ENCODE data around the gene CYTH3.

DNA sequence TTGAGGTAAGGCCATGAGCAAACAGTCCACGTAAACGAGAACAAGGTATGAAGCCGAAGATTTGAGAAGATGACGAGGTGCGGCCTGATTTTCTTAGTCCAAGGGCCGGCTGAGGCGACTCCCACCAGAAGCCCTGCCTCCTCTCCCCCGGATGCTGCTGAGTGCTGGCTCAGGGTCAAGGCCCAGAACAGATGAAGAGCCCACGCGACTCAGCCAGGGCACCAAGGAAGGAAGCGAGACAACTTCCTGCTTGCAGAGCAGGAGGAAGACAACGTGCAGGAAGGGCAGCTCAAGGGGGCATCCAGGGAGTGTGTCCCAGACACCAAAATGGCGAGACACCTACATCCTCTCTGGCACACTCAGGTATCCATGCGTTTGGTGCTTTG is 99.5 kb downstream of the CYTH3 start:
- TF ChIP-seq, protein P1, sequence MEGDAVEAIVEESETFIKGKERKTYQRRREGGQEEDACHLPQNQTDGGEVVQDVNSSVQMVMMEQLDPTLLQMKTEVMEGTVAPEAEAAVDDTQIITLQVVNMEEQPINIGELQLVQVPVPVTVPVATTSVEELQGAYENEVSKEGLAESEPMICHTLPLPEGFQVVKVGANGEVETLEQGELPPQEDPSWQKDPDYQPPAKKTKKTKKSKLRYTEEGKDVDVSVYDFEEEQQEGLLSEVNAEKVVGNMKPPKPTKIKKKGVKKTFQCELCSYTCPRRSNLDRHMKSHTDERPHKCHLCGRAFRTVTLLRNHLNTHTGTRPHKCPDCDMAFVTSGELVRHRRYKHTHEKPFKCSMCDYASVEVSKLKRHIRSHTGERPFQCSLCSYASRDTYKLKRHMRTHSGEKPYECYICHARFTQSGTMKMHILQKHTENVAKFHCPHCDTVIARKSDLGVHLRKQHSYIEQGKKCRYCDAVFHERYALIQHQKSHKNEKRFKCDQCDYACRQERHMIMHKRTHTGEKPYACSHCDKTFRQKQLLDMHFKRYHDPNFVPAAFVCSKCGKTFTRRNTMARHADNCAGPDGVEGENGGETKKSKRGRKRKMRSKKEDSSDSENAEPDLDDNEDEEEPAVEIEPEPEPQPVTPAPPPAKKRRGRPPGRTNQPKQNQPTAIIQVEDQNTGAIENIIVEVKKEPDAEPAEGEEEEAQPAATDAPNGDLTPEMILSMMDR (IDR thresholded peaks at IDR 0.05; ENCODE audit: insufficient read depth, low read length, poor library complexity, severe bottlenecking), result no peak
- no peak for TF ChIP-seq EZH2phosphoT487 (conservative IDR thresholded peaks at IDR 0.05; ENCODE audit: low read length)

Measured in SU-DHL-6 (cell line).